GM18870 (cell line): ENCODE results near the gene PTGDR2.

ENCODE experiments used
- ATAC-seq: cut with Tn5 transposase; IDR thresholded peaks from one replicate; pipeline ENCODE4 v1.9.1; 2021; ENCODE audit warnings: moderate library complexity; ENCODE audit not compliant: unreplicated experiment

The PTGDR2 gene

DNA sequence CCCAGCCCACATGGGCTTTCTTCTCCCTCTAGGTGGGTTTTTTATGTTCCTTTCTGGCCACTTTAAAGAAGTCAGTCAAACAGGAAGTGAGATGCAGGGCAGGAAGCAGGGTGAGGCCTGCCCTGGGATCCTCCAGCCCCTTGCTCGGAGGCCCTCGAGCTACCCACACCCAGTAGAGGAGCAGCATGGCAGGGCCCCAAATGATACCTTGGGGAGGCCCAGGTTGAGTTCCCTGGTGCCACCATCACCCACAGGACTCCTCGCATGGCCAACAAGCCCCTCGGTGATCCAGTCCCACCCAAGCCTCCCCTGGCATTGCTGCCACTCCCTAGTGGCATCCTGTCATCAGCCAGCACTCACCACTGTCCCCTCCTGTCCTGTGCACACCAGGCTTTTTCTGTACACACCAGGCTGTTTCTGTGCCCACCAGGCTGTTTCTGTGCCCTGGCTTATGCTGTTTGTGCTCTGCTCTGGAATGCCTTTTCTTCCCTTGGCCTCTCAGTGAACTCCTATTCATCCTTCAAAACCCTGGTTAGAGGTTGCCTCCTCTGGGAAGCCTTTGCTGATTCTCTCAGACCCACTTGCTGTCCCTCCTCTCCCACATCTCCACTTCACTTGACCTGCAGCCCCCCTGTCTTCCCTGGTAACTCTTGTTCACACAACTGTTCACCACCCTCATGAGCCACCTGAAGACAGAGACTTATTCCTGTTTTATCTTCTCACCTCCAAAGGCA lies 3.1 kb upstream of the PTGDR2 start:
- ATAC-seq = no peak

DNA sequence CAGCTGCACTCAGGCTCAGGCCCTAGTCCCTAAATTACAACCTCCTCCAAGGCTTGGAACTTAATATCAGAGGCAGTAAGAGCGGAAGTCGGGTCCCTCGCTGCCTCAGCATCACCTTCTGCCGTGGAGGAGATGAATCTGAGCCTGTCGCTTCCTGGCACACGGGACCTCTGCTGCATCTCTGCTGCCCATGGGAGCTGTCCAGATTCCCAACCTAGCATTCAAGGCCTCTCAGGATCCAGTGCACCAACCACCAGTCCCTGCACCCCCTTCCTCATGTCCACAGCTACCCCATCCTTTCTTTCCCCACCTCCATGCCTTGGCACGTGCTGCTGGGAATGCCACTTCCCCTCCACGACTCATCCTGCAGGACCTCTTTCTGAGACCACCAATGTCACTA lies 2.5 kb upstream of the PTGDR2 start:
- ATAC-seq = no peak

DNA sequence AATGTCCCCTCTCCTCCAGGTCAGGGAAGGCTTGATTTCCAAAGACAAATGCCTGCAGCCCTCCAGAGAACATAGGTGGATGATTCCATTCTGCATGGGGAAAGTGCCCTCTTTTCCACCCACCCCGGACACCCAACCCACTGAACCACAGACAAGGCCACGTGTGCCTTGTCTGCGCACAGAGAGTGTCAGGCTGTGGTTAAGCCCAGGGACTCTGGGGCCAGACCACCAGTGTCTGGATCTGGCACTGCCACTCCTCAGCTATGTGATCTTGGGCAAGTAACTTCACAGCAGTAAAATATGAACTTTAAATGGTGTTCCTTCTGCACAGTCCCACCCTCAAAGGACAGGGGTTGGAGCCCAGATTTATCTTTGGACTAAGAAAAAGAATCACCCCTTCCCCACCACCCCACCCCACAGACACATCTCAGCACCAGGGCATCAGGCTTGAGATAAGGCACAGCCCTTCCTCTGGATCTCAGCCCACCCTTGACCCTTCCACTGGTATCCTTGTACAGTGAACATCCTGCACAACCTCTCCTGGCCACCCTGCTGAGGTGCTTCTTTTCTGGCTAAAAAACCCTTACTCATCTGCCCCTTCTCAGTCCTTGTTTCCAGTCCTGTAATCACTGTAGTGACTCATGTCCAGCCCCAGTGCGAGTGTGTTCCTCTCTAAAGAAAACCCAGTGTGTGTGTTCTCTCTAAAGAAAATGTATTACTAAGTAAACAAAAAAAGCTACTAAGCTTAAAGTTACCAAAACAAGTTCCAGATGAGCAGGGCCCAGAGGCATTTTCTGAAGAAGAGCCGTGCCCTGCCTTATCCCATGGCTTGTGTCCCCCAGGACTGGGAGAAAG lies 1.9 kb upstream of the PTGDR2 start:
- ATAC-seq = no peak

DNA sequence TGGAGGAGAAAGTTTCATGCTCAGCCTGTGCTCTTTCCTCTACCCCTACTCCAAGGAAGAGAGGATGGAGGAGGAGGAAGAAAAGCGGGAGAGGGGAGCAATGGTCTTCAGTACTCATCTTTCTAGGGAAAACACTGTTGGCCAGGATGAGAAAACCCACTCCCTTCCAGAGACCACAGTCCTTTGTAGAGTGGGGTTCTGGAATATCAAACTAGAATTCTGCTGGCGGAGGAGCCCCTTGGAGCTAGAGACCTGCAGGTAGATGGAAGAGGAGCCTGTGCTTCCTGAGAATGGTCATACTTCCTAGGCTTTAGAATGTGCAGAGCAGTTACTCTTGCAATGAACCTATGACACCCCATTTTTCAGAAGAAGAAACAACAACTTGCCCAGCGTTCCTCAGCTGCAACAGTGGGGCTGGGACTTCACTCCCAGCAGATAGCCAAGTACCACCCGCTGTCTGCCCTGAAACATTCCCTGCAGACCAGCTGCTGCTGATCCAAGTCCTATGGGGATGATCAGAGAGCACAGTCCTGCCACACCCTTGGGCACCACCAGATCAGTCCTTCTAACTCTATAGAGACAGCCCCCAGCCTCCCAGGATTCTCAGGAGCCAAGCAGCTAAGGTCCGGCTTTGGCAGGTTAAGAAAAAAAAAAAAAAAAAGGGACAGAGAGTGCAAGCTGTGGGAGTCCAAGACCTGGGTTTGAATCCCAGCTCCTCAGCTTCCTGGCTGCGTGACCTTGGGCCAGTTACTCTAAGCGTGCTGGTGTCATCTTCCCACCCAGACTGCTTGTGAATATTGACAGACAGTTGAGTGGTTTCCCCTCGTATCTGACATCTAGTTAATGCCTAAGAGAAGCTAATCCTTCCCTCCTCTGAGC lies 664 bp downstream of the PTGDR2 start:
- no peak for ATAC-seq

DNA sequence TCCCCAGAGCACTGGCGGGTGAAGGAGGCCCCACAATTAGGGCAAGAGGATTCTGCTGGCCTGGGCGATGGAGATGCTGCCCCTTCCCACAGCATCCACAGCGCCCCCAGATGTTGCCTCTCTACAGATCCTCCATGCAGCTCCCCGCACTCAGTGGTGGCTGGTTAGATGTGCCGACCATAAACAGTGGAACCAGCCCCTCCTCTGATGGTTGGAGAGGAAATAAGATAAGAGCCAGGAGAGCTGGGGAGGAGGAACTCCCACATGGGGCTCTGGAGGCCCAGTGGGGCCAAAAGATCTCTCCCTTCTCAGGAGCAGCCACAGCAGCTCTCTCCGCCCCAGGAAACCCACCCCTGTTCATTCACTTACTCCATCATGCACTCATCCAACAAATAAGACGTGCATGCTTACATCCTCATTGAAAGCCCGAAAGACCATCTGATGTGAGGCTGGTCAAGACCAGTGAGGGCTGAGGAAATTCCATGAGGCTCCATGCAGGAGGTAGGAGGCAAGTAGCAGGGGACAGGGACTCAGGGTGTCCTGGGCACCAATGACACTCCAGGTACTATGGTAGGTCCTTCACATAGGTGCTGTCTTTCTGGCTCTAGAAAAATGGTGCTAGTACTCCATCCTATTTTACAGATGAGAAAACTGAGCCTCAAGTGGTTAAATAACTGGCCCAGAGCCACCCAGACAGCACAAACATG lies 1.5 kb downstream of the PTGDR2 start:
- no peak for ATAC-seq

DNA sequence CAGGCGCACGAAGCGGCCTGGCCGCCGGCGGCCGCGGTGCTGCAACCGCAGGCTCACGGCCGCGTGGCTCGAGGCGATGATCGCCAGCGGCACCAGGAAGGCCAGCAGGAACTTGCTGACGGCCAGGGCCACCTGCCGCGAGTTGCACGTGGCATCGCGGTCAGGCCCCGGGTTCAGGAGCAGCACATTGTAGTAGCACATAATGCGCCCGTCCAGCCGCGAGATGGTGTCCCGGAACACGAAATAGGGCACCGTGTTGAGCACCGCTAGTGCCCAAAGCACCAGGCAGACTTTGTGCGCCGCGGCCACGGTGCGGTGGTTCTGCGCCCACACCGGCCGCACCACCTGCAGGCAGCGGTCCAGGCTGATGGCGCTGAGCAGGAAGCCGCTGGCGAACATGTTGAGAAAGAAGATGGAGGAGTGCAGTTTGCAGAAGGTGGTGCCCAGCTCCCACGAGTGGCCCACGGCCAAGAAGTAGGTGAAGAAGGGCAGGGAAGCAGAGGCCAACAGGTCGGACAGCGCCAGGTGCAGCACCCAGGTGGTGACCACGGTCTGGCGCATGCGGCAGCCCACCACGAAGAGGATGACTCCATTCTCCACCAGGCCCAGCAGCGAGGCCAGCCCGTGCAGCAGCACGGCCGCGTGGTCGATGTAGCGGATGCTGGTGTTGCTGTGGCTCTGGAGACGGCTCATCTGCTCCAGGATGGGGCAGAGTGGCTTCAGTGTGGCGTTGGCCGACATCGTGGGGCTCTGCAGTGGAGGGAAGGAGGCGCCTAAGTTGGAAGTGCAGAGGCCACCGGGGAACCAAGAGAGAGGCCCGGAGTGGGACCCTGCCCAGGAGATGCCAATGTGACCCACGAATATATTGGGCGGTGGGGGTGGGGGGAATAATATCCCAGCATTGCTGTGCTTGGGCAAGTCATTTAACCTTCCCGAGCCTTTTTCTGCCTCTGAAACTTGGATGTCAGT lies 2.5 kb downstream of the PTGDR2 start:
- ATAC-seq = no peak

DNA sequence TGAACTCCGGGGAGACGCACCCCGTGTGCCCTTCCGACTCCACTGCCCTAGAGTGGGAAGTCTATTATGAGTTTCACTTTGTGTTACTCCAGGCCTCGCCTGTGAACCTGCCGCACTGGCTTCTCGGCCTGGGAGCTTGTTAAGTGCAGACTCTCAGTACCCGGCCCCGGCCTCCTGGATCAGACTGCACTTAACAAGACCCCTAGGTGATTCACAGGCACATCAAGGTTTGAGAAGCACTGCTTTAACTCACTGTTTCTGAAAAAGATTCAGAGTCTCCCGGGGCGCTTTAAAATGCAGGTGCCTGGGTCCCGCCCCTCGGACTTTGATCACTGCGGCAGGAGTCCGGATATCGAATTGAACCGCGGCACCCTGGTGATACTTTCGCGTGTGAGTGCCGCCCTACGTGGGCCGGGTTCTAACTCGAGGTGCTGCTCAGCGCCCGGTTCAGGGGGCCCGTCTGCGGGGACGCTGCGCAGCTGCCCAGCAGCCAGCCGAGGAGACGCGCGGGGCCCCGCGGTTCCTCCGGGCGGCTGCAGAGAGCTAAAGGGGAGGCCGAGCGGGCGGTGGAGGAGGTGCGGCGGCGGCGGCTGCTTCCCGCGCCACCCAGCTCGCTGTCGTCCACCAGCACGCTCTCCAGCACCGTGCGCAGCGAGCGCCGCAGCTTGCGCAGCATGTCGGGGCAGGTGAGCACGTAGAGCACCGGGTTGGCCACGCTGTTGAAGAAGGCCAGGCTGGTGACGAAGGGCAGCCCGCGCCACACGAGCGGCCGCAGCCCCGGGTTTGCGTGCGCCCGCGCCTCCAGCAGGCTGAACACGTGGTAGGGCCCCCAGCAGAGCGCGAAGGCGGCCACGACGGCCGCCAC lies 3.4 kb downstream of the PTGDR2 start:
- no peak for ATAC-seq

DNA sequence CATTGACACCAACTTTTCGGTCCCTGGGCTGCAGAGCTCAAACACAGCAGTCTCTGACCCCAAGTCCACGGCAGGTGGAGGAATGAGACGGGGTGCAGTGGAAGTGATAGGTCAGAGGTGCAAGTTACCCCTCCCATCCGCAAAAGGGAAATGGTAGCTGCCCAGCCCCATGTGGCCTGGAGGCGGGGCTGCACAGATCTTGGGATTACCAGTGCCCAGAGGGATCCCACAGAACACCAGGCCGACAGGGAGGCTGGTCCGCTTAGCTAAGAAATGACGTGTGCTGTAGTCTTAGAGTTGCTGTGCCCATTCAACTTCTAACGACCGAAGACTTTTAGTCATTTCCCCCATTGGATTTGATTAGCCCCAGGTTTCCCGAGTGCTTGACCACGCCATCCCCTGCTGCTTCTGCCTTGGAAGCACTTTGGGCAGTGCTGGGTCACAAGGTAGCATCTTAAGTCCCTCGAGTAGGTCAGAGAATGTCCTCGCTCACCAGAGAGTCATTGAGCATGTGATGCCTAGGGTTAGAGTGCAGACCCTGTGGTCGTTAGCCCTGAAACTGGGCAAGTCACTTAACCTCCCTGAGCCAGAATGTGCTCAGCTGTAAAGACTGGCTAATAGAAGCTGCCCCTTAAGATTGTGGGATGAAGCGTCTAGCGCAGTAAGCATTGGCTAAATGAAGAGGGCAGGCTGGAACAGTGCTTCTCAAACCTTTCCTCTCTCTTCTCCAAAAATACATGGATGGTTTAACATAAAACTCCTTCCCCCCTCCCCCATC lies 4.2 kb downstream of the PTGDR2 start:
- ATAC-seq = no peak

DNA sequence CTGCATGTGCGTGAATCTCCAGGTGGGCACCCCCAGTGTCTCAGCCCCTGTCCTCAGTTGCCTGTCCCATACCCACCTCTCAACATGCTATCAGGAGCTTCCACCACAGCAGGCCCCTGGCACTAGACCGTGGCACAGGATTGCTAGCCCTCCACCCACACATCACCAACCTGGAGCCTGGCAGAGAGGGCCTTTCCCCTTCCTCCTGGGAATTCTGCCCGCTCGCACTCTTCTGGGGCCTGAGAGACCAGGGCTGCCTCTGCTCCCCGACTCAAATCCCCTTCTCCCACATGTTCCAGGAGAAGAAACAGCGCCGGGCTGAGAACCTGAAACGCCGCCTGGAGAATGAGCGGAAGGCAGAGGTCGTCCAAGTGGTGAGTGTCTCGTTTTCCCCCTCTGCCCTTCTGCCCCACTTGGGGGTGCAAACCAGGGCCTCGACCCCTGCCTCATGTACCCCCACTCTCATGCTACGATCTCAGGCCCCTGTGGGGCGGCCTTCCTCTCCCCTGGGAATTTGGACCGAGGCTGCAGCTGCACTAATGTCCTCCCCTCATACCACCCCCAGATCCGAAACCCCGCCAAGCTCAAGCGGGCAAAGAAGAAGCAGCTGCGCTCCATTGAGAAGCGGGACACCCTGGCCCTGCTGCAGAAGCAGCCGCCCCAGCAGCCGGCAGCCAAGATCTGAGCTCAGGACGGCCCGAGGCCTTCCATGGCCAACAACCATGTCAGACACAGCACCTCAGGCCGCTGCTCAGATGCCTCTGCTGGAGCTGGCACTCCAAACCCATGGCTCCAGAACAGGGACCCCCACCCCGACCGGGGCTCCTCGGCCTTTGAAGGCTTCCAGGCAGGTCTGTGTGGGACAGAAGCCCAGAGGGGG lies 5.9 kb downstream of the PTGDR2 start:
- no peak for ATAC-seq

DNA sequence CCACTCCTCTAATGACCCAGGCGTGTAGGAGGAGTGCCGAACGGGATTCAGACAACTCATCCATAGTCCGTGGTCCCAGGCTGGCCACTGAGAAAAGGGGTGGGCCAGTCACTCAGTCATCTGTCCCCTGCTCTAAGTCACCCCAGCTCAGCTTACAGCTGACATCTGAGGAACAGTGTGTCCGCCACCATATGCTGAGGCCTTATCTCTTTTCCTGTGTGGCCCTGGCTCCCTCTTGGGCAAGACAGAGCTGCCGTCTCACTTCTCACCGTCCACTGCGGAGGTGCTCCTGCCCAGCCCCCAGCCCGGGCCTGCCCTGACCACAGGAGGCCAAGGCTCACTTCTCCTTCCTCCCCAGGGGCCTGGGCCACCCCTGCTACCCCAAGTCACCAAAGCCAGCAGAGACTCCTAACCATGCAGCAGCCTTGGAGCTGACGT lies 7.0 kb downstream of the PTGDR2 start:
- ATAC-seq = no peak

DNA sequence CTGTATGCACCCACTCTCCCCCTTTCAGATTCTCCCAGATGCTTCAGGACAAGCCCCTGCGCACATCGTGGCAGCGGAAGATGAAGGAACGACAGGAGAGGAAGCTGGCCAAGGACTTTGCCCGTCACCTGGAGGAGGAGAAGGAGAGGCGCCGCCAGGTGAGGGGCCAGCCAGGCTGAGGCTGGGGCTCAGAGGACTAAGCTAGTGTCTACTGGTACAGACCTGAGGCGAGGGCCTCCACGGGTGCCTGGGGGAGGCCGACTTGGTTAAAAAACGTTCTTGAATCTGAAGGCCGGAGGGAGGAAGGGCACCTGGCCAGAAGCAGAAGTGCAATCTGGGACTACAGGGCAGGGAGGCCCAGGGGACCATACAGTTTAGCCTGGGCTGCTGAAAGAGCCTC lies 7.9 kb downstream of the PTGDR2 start:
- ATAC-seq = no peak

DNA sequence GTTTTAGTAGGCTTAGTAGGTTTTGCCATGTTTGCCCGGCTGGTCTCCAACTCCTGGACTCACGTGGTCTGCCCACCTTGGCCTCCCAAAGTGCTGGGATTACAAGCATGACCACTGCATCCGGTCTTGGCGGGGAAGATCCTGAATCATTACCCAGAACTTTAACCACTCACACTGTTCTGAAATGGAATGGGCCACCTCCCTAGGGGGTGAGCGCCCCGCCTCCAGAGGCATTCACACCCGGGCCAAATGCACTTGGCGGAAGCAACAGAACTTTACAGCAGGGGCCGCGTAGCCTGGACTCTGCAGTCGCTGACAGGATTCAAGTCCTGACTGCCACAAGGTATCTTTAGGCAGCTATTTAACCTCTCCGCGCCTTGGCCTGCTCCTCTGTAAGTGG lies 8.5 kb downstream of the PTGDR2 start:
- ATAC-seq = no peak

DNA sequence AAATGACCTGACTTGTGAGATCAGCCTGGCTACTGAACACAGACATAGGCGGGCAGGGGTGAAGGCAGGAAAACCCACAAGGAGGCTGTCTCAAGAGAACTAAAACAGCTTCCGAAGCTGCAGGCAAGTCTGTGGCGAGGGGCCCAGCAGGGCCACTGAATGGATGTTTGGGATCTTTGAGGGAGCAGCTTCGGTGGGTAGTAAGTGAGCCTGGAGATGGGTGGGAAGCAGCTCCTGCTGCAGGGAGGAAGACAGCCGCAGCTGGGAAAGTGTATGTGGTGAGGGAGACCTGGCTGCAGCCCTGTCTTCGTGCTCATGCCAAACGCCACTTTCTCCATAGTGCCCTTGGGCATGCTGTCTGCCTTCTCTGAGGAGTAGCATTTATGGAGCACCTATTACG lies 10.4 kb downstream of the PTGDR2 start:
- no peak for ATAC-seq

DNA sequence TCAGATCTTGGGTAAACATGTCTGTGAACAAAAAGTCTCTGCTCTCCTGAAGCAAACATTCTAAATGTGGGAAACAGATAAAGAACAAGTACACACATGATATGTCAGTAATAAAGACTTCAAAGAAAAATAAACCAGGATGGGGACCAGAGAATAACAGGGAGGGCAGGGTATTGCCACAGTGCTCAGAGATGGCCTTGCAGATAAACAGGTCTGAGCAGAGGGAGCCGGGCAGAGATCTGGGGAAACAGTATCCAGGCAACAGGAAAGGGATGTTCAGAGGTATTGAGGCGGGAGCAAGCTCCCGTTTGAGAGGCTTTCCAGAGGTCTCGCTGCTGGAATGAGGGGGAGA lies 10.9 kb downstream of the PTGDR2 start:
- ATAC-seq = no peak

DNA sequence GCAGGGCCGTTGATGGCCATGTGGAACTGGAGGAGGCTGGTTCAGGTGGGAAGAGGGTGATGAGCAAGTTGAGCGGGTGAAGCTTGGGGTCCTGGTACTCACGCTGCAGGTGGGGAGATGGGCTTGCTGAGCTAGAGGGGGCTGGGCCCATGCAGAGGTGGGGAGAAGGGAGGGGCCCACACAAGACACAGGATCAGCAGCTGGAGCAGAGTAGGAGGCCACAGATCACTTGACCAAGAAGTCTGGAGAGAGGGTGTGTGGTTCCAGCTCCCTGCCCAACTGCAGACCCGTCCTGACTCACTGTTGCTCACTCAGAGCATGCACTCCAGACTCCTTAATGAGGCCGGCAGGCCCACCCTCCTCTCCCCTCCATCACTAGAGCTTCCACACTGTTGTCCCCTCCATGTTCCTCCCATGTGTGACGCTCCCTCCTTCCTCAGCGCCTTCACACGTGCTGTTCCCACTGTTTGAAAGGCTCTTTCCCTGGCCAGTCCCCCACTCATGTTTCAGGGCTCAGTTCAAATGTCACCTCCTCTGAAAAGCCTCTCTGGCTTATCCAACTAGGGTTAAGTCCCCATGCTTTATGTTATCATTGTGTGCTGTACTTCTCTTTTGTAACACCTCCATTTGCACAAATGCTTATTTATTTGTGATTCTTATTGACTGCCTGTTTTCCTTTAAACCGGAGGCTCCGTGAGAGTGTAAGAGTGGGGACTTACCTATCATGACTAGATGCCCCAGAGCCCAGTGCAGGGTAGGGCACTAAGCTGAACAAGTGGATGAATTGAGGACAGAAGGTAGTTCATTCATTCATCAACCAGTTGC lies 11.5 kb downstream of the PTGDR2 start:
- no peak for ATAC-seq
